WTC11 (cell line): ENCODE results near the gene WDR19. TPM values are rescaled to one million over a fixed set of nuclear protein-coding genes. Genes with fewer than 3 reads are reported as not detected.

Source experiments
- ATAC-seq: fragments of 200-7000 bp; cut with Tn5 transposase; 2 replicates; pipeline ENCODE4 v1.10.0; 2021; ENCODE audit warnings: mild to moderate bottlenecking, moderate library complexity
- CTCF ChIA-PET: fragments of 300-600 bp; sonication (Branson Sonifier 250); formaldehyde crosslinking; loops from one replicate; lab custom pipeline; 2021; ENCODE audit warnings: antibody characterized with exemption; lab: Charles Lee
- POLR2A ChIA-PET: fragments of 350-600 bp; sonication (Branson Sonifier 250); formaldehyde crosslinking; loops from one replicate; lab custom pipeline; 2021; ENCODE audit warnings: antibody characterized with exemption; lab: Charles Lee
- DNase-seq: peaks from one replicate; pipeline ENCODE4 v3.0.0; 2021; ENCODE audit warnings: low spot score
- H3K27ac Mint-ChIP-seq: 2 replicates; pipeline ENCODE4 v1.8.0; 2021; ENCODE audit warnings: mixed read lengths
- H3K27me3 Mint-ChIP-seq: 2 replicates; pipeline ENCODE4 v1.8.0; 2021; ENCODE audit warnings: low read depth, mild to moderate bottlenecking, moderate library complexity, mixed read lengths
- H3K36me3 Mint-ChIP-seq: 2 replicates; pipeline ENCODE4 v1.8.0; 2021; ENCODE audit warnings: mixed read lengths
- H3K4me1 Mint-ChIP-seq: 2 replicates; pipeline ENCODE4 v1.8.0; 2022; ENCODE audit warnings: mixed read lengths
- H3K4me3 Mint-ChIP-seq: 2 replicates; pipeline ENCODE4 v1.8.0; 2021; ENCODE audit warnings: mild to moderate bottlenecking, moderate library complexity, mixed read lengths
- H3K9me3 Mint-ChIP-seq: 2 replicates; pipeline ENCODE4 v1.8.0; 2021; ENCODE audit warnings: mixed read lengths
- ATF1 ChIP-seq: sonication (generic); formaldehyde crosslinking; IDR thresholded peaks from 2 replicates; pipeline ENCODE4 v1.8.1; 2023; ENCODE audit warnings: mild to moderate bottlenecking, moderate library complexity, missing genetic modification reagents
- CREM ChIP-seq: sonication (generic); formaldehyde crosslinking; IDR thresholded peaks from 2 replicates; pipeline ENCODE4 v1.8.1; 2022; ENCODE audit warnings: mild to moderate bottlenecking, missing genetic modification reagents, moderate library complexity
- E2F1 ChIP-seq: sonication (generic); formaldehyde crosslinking; IDR thresholded peaks from 2 replicates; pipeline ENCODE4 v1.8.0; 2022; ENCODE audit warnings: mild to moderate bottlenecking, missing genetic modification reagents
- E2F5 ChIP-seq: sonication (generic); formaldehyde crosslinking; IDR thresholded peaks from 2 replicates; pipeline ENCODE4 v1.8.1; 2022; ENCODE audit warnings: mild to moderate bottlenecking, moderate library complexity, missing genetic modification reagents
- GTF2I ChIP-seq: fragments of 250-450 bp; sonication (Bioruptor Pico); conservative IDR thresholded peaks from 2 replicates; pipeline ENCODE4 v1.4.0; 2021; ENCODE audit warnings: mild to moderate bottlenecking
- IRF1 ChIP-seq: sonication (generic); formaldehyde crosslinking; IDR thresholded peaks from 2 replicates; pipeline ENCODE4 v1.8.0; 2023; ENCODE audit warnings: missing genetic modification reagents
- JAZF1 ChIP-seq: fragments of 250-450 bp; sonication (Bioruptor Pico); IDR thresholded peaks from 2 replicates; pipeline ENCODE4 v1.9.0; 2021; ENCODE audit warnings: moderate library complexity, mild to moderate bottlenecking, inconsistent platforms
- MAX ChIP-seq: sonication (generic); formaldehyde crosslinking; IDR thresholded peaks from 2 replicates; pipeline ENCODE4 v1.8.0; 2022; ENCODE audit warnings: mild to moderate bottlenecking, missing genetic modification reagents
- MYBL2 ChIP-seq: sonication (generic); formaldehyde crosslinking; IDR thresholded peaks from 2 replicates; pipeline ENCODE4 v1.8.1; 2023; ENCODE audit warnings: mild to moderate bottlenecking, moderate library complexity, missing genetic modification reagents
- NFE2L1 ChIP-seq: sonication (generic); formaldehyde crosslinking; IDR thresholded peaks from 2 replicates; pipeline ENCODE4 v1.8.1; 2023; ENCODE audit warnings: missing genetic modification reagents
- NFYB ChIP-seq: sonication (generic); formaldehyde crosslinking; conservative IDR thresholded peaks from 2 replicates; pipeline ENCODE4 v1.8.0; 2022; ENCODE audit warnings: low read depth, missing genetic modification reagents
- PRDM15 ChIP-seq: sonication (generic); formaldehyde crosslinking; IDR thresholded peaks from 2 replicates; pipeline ENCODE4 v1.8.0; 2022; ENCODE audit warnings: missing genetic modification reagents
- ZBTB21 ChIP-seq: sonication (generic); formaldehyde crosslinking; IDR thresholded peaks from 2 replicates; pipeline ENCODE4 v1.8.1; 2023; ENCODE audit warnings: mild to moderate bottlenecking, missing genetic modification reagents, borderline replicate concordance
- ZNF219 ChIP-seq: sonication (generic); formaldehyde crosslinking; IDR thresholded peaks from 2 replicates; pipeline ENCODE4 v1.8.0; 2023; ENCODE audit warnings: missing genetic modification reagents, mild to moderate bottlenecking, borderline replicate concordance
- ZNF263 ChIP-seq: sonication (generic); formaldehyde crosslinking; IDR thresholded peaks from 2 replicates; pipeline ENCODE4 v1.8.1; 2022; ENCODE audit warnings: low read depth, mild to moderate bottlenecking, moderate library complexity, missing genetic modification reagents
- ZNF317 ChIP-seq: sonication (generic); formaldehyde crosslinking; IDR thresholded peaks from 2 replicates; pipeline ENCODE4 v1.8.1; 2023; ENCODE audit warnings: low read depth, mild to moderate bottlenecking, moderate library complexity, missing genetic modification reagents, borderline replicate concordance
- ZNF416 ChIP-seq: fragments of 250-450 bp; sonication (Bioruptor Pico); IDR thresholded peaks from 2 replicates; pipeline ENCODE4 v1.9.0; 2021; ENCODE audit warnings: mild to moderate bottlenecking, inconsistent platforms
- total RNA-seq: library from RNA; stranded (reverse); gene quantifications from 3 replicates; pipeline ENCODE4 v1.2.3, GENCODE V29; 2021

Gene WDR19
- total RNA-seq, 1 experiment from 2014 or later: 23.3 TPM

GRCh38 chr4:39181520-39181904 is 817 bp upstream of the WDR19 start (continued):
- TF ChIP-seq PRDM15 (CRISPR knock-in tag) (no peak), NFE2L1 (CRISPR knock-in tag) (no peak), ZBTB21 (CRISPR knock-in tag) (no peak), ZNF317 (CRISPR knock-in tag) (no peak), JAZF1 (no peak), E2F5 (CRISPR knock-in tag) (no peak), ZNF219 (CRISPR knock-in tag) (no peak)

GRCh38 chr4:39201963-39202362 is 19.6 kb downstream of the WDR19 start:
- H3K27ac Mint-ChIP-seq: no peak overlapping the region
- no peaks in the 10 kb centered on the region for H3K4me1 Mint-ChIP-seq
- H3K27me3 Mint-ChIP-seq: no peaks in the 10 kb centered on the region
- CTCF ChIA-PET: no interaction called here
- POLR2A ChIA-PET: no interaction called here
- DNase-seq (no peak), ATAC-seq (no peak)
- H3K4me3 Mint-ChIP-seq: no peak overlapping the region
- peaks cover 7% of the 10 kb centered on the region for H3K36me3 Mint-ChIP-seq
- H3K9me3 Mint-ChIP-seq: peaks cover 4% of the 10 kb centered on the region; the same call in 1 of the 2 replicates
- TF ChIP-seq ZNF317 (CRISPR knock-in tag) (no peak), MAX (CRISPR knock-in tag) (no peak), MYBL2 (CRISPR knock-in tag) (no peak), GTF2I (no peak), ATF1 (CRISPR knock-in tag) (no peak)

GRCh38 chr4:39204543-39204942 is 22.2 kb downstream of the WDR19 start:
- DNase-seq (no peak), ATAC-seq (no peak)
- H3K4me3 Mint-ChIP-seq: no peak overlapping the region
- no peaks in the 10 kb centered on the region for H3K4me1 Mint-ChIP-seq
- H3K36me3 Mint-ChIP-seq: peaks cover 13% of the 10 kb centered on the region
- ChIA-PET CTCF (no interaction called here), POLR2A (no interaction called here)
- TF ChIP-seq NFYB (CRISPR knock-in tag) (no peak), ZNF416 (CRISPR knock-in tag) (no peak), CREM (CRISPR knock-in tag) (no peak), E2F1 (no peak), IRF1 (CRISPR knock-in tag) (no peak), ZNF263 (CRISPR knock-in tag) (no peak)
- peaks cover 4% of the 10 kb centered on the region; the same call in 1 of the 2 replicates for H3K9me3 Mint-ChIP-seq
- no peaks in the 10 kb centered on the region for H3K27me3 Mint-ChIP-seq
- H3K27ac Mint-ChIP-seq: no peak overlapping the region
